ENCODE measurements around the gene DDIT3. TPM values are rescaled to one million over a fixed set of nuclear protein-coding genes. Genes with fewer than 3 reads are reported as not detected.

Gene DDIT3
- total RNA-seq, 1 donor from 2014 or later, result 47.3 TPM

GRCh38 chr12:57549203-57549908, 29.0 kb upstream of the DDIT3 start:
- Histone ChIP-seq H3K27me3 (peaks cover 27% of the 10 kb centered on the region), H3K4me1 (peaks cover 13% of the 10 kb centered on the region), H3K9me3 (no peaks in the 10 kb centered on the region), H3K36me3 (no peaks in the 10 kb centered on the region), H3K27ac (no peak overlapping the region), H3K4me3 (peak overlapping the region; percentile 38)
- no peak for ATAC-seq
- intact Hi-C loops (cut with DNase I), result no loop called here
- no peak for TF ChIP-seq CTCF (IDR thresholded peaks at IDR 0.05)
- no peak for DNase-seq

GRCh38 chr12:57548488-57548887, 28.2 kb upstream of the DDIT3 start:
- H3K4me3 ChIP-seq, result no peak overlapping the region
- no peak for ATAC-seq
- H3K4me1 ChIP-seq, result peaks cover 13% of the 10 kb centered on the region
- H3K36me3 ChIP-seq, result no peaks in the 10 kb centered on the region
- H3K9me3 ChIP-seq, result no peaks in the 10 kb centered on the region
- intact Hi-C loops (cut with DNase I), result no loop called here
- TF ChIP-seq CTCF (IDR thresholded peaks at IDR 0.05), result no peak
- DNase-seq, result no peak
- peaks cover 27% of the 10 kb centered on the region for H3K27me3 ChIP-seq
- H3K27ac ChIP-seq, result no peak overlapping the region

- Histone ChIP-seq H3K27ac (no peak overlapping the region), H3K4me3 (no peak overlapping the region), H3K9me3 (no peaks in the 10 kb centered on the region), H3K36me3 (no peaks in the 10 kb centered on the region), H3K27me3 (peaks cover 27% of the 10 kb centered on the region), H3K4me1 (peaks cover 13% of the 10 kb centered on the region)
- ATAC-seq (no peak), DNase-seq (no peak)
- TF ChIP-seq CTCF (IDR thresholded peaks at IDR 0.05), result no peak
- intact Hi-C loops (cut with DNase I), result no loop called here
These were observed 27.6 kb upstream of the DDIT3 start for GRCh38 chr12:57548013-57548315.

- no peak for ATAC-seq
- no peak for DNase-seq
- Histone ChIP-seq H3K9me3 (no peaks in the 10 kb centered on the region), H3K27ac (no peak overlapping the region), H3K36me3 (peaks cover 3% of the 10 kb centered on the region), H3K27me3 (peaks cover 27% of the 10 kb centered on the region), H3K4me1 (peaks cover 13% of the 10 kb centered on the region), H3K4me3 (peak overlapping the region; percentile 87)
- TF ChIP-seq CTCF (IDR thresholded peaks at IDR 0.05), result no peak
- intact Hi-C loops (cut with DNase I), result no loop called here
These were observed 27.1 kb upstream of the DDIT3 start for GRCh38 chr12:57547288-57548012.

- peak within 1 kb of the TSS; percentile 87 for H3K4me3 ChIP-seq
- peak within 1 kb of the TSS; percentile 87 for H3K27ac ChIP-seq
- H3K4me1 ChIP-seq, result peaks cover 13% of the 10 kb centered on the region
- DNase-seq, result peak; percentile 96
- peak; percentile 8 for TF ChIP-seq CTCF (IDR thresholded peaks at IDR 0.05)
- no peaks in the 10 kb centered on the region for H3K9me3 ChIP-seq
- H3K36me3 ChIP-seq, result peaks cover 10% of the 10 kb centered on the region
- ATAC-seq, result peak; percentile 97
- intact Hi-C loops (cut with DNase I), result no loop called here
- H3K27me3 ChIP-seq, result peaks cover 27% of the 10 kb centered on the region
These were observed 26.3 kb upstream of the DDIT3 start, which contains the start of gene DCTN2 for GRCh38 chr12:57546438-57547287. Gene DCTN2, minus strand, starts transcription at chr12:57547192. Its CDS starts 129 bp downstream, at chr12:57547063.

Measured in upper lobe of right lung (tissue), 1 donor.